Measurements from ENCODE around the gene VN1R5. TPM values are rescaled to one million over a fixed set of nuclear protein-coding genes. Genes with fewer than 3 reads are reported as not detected.

Gene VN1R5
- total and polyA plus RNA-seq, 9 of the 15 experiments (the other 6 are each of a cell fraction or from before 2014, with no cell fraction given), result not detected

DNA sequence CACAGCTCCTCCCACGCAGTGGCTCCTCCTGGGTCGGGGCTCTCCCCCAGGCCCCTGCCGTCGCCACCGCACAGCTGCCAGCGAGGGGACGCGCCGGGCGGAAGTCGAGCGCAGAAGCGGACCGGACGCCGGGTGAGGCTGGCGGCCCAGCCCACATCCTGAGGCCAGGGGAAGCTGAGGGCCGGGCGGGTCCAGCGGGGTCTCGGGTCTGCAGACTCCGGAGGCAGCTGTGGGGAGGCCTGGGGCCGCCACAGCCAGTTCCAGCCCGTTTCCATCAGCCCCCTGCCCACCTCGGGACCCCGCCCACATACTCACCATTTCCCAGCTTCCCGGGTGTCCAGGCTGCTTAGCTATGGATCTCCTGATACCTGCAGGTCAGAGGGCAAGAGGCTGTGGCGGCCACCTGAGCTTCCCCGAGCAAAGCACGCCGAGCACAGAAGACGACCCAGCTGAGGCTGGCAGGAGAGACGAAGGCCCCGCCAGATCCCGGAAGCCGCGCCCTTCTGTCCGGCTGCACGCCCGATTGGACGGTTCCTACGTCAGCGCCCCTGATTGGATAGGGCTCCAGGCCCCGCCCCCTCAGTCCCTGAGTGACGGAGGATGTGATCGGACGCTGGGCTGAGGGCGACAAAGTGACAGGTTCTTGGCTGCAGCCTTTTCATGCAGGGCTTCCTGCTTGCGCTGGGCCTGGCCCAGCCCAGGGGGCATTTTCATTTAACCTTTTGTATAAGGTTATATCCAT lies 45.3 kb upstream of the VN1R5 start (continued):
- peak; percentile 54; the same call in 1 of the 2 replicates for TF ChIP-seq CBX1 (IDR thresholded peaks at IDR 0.05; ENCODE audit: low read depth)
- TF ChIP-seq, protein P1, sequence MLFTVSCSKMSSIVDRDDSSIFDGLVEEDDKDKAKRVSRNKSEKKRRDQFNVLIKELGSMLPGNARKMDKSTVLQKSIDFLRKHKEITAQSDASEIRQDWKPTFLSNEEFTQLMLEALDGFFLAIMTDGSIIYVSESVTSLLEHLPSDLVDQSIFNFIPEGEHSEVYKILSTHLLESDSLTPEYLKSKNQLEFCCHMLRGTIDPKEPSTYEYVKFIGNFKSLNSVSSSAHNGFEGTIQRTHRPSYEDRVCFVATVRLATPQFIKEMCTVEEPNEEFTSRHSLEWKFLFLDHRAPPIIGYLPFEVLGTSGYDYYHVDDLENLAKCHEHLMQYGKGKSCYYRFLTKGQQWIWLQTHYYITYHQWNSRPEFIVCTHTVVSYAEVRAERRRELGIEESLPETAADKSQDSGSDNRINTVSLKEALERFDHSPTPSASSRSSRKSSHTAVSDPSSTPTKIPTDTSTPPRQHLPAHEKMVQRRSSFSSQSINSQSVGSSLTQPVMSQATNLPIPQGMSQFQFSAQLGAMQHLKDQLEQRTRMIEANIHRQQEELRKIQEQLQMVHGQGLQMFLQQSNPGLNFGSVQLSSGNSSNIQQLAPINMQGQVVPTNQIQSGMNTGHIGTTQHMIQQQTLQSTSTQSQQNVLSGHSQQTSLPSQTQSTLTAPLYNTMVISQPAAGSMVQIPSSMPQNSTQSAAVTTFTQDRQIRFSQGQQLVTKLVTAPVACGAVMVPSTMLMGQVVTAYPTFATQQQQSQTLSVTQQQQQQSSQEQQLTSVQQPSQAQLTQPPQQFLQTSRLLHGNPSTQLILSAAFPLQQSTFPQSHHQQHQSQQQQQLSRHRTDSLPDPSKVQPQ (CRISPR knock-in tag; IDR thresholded peaks at IDR 0.05; ENCODE audit: borderline replicate concordance), result no peak
- peak; percentile 64; the same call in 1 of the 2 replicates for TF ChIP-seq KLF1 (tag; IDR thresholded peaks at IDR 0.05)
- TF ChIP-seq HOMEZ (CRISPR knock-in tag; IDR thresholded peaks at IDR 0.05), result no peak
- no peak for TF ChIP-seq ZNF778 (CRISPR knock-in tag; IDR thresholded peaks at IDR 0.05)
- no peak for TF ChIP-seq NCOA2 (IDR thresholded peaks at IDR 0.05; ENCODE audit: partially characterized antibody in 2 of 2)
- TF ChIP-seq BCOR (IDR thresholded peaks at IDR 0.05), result no peak
- TF ChIP-seq RFX7 (CRISPR knock-in tag; IDR thresholded peaks at IDR 0.05), result no peak
- no peak for TF ChIP-seq ZNF79 (CRISPR knock-in tag; IDR thresholded peaks at IDR 0.05; ENCODE audit: low read depth)
- TF ChIP-seq PHF21A (IDR thresholded peaks at IDR 0.05; ENCODE audit: borderline replicate concordance, low read depth), result no peak
- TF ChIP-seq ZNF766 (CRISPR knock-in tag; conservative IDR thresholded peaks at IDR 0.05), result no peak
- no peak for TF ChIP-seq FUS (optimal IDR thresholded peaks at IDR 0.05; ENCODE audit: low read depth, low read length)
- TF ChIP-seq CBX8 (IDR thresholded peaks at IDR 0.05; ENCODE audit: borderline replicate concordance, extremely low read depth, low read depth, low read length, poor library complexity, severe bottlenecking), result no peak
- no peak for TF ChIP-seq PCBP2 (IDR thresholded peaks at IDR 0.05; ENCODE audit: low read depth, low read length, poor library complexity, severe bottlenecking)
- TF ChIP-seq MED1 (CRISPR knock-in tag; IDR thresholded peaks at IDR 0.05; ENCODE audit: borderline replicate concordance), result no peak
- no peak for TF ChIP-seq MTA1 (IDR thresholded peaks at IDR 0.05; ENCODE audit: borderline replicate concordance)
- TF ChIP-seq KDM5B (IDR thresholded peaks at IDR 0.05; ENCODE audit: insufficient replicate concordance, low read depth, low read length), result peak; percentile 95
- no peak for TF ChIP-seq NFRKB (IDR thresholded peaks at IDR 0.05; ENCODE audit: low read depth)
- peak; percentile 52; the same call in 1 of the 2 replicates for TF ChIP-seq PATZ1 (CRISPR knock-in tag; IDR thresholded peaks at IDR 0.05; ENCODE audit: borderline replicate concordance)
- no peak for TF ChIP-seq CCAR2 (IDR thresholded peaks at IDR 0.05; ENCODE audit: low read depth, low read length)

Measured in K562 (cell line).